GM21619 (cell line): ENCODE data around the gene LIME1.

Experiments used
- ATAC-seq: cut with Tn5 transposase; IDR thresholded peaks from one replicate; pipeline ENCODE4 v1.9.1; 2021; ENCODE audit not compliant: unreplicated experiment

Gene LIME1

DNA sequence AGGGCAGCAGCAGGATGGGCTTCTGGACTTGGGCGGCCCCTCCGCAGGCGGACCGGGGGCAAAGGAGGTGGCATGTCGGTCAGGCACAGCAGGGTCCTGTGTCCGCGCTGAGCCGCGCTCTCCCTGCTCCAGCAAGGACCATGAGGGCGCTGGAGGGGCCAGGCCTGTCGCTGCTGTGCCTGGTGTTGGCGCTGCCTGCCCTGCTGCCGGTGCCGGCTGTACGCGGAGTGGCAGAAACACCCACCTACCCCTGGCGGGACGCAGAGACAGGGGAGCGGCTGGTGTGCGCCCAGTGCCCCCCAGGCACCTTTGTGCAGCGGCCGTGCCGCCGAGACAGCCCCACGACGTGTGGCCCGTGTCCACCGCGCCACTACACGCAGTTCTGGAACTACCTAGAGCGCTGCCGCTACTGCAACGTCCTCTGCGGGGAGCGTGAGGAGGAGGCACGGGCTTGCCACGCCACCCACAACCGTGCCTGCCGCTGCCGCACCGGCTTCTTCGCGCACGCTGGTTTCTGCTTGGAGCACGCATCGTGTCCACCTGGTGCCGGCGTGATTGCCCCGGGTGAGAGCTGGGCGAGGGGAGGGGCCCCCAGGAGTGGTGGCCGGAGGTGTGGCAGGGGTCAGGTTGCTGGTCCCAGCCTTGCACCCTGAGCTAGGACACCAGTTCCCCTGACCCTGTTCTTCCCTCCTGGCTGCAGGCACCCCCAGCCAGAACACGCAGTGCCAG lies 39.7 kb upstream of the LIME1 start, which contains the start of gene TNFRSF6B:
Gene TNFRSF6B (plus strand): TSS at position 25 of the 729 bp plus-strand sequence. CDS start 116 bp downstream, at position 141.
- ATAC-seq, result no peak

DNA sequence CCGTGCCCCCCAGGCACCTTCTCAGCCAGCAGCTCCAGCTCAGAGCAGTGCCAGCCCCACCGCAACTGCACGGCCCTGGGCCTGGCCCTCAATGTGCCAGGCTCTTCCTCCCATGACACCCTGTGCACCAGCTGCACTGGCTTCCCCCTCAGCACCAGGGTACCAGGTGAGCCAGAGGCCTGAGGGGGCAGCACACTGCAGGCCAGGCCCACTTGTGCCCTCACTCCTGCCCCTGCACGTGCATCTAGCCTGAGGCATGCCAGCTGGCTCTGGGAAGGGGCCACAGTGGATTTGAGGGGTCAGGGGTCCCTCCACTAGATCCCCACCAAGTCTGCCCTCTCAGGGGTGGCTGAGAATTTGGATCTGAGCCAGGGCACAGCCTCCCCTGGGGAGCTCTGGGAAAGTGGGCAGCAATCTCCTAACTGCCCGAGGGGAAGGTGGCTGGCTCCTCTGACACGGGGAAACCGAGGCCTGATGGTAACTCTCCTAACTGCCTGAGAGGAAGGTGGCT lies 39.1 kb upstream of the LIME1 start:
- ATAC-seq, result no peak

DNA sequence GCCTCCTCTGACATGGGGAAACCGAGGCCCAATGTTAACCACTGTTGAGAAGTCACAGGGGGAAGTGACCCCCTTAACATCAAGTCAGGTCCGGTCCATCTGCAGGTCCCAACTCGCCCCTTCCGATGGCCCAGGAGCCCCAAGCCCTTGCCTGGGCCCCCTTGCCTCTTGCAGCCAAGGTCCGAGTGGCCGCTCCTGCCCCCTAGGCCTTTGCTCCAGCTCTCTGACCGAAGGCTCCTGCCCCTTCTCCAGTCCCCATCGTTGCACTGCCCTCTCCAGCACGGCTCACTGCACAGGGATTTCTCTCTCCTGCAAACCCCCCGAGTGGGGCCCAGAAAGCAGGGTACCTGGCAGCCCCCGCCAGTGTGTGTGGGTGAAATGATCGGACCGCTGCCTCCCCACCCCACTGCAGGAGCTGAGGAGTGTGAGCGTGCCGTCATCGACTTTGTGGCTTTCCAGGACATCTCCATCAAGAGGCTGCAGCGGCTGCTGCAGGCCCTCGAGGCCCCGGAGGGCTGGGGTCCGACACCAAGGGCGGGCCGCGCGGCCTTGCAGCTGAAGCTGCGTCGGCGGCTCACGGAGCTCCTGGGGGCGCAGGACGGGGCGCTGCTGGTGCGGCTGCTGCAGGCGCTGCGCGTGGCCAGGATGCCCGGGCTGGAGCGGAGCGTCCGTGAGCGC lies 38.5 kb upstream of the LIME1 start:
- ATAC-seq, result no peak

GRCh38 chr20:63698739-63699465 lies 37.6 kb upstream of the LIME1 start:
- ATAC-seq, result no peak

GRCh38 chr20:63699466-63700198 lies 36.8 kb upstream of the LIME1 start:
- no peak for ATAC-seq

- no peak for ATAC-seq
These were observed 36.0 kb upstream of the LIME1 start for GRCh38 chr20:63700199-63701050.

DNA sequence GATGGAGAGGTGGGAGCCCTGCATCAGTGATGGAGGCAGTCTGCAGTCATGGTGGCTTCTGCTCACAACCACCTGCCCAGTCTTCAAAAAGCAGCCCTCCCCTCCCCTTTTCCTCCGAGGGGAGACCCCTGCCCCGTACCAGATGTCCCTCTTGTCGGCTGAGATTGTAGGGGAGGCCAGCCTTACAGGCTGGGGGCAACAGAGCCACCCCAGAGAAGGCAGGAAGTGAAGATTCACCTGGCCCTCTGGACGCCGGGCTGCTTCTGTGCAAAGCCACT lies 35.5 kb upstream of the LIME1 start:
- no peak for ATAC-seq

GRCh38 chr20:63701329-63702035 lies 35.0 kb upstream of the LIME1 start:
- ATAC-seq, result no peak

DNA sequence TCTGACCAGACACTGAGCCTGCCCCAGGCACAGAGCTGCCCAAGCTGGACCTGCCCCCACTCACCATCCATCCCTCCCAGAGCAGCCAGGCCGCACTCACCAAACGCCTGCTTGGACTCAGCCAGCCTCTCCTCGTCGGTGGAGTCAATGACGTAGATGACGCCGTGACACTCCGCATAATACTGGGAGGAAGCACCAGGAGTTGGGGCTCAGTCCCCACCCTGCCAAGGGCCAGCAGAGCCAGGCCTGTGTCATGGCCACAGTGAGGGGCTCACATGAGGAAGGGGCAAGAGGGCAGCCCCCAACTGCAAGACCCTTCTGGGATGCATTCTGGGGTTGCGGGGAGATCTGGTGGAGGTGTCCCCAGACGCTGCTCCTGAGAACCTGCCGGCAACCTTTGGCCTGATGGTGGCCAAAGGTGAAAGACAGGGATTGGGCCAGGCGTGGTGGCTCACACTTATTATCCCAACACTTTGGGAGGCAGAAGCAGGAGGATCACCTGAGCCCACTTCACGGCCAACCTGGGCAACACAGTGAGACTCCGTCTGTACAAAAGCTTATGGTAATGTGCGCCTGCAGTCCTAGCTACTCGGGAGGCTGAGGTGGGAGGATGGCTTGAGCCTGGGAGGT lies 34.3 kb upstream of the LIME1 start:
- no peak for ATAC-seq

- ATAC-seq, result no peak
These were observed 33.6 kb upstream of the LIME1 start for GRCh38 chr20:63702751-63703470.

GRCh38 chr20:63703471-63703975 lies 32.9 kb upstream of the LIME1 start:
- ATAC-seq, result no peak

GRCh38 chr20:63703976-63704748 lies 32.3 kb upstream of the LIME1 start:
- ATAC-seq, result no peak

- ATAC-seq, result no peak
These were observed 31.7 kb upstream of the LIME1 start for GRCh38 chr20:63704749-63705117.

- no peak for ATAC-seq
These were observed 31.0 kb upstream of the LIME1 start for GRCh38 chr20:63705232-63706026.

DNA sequence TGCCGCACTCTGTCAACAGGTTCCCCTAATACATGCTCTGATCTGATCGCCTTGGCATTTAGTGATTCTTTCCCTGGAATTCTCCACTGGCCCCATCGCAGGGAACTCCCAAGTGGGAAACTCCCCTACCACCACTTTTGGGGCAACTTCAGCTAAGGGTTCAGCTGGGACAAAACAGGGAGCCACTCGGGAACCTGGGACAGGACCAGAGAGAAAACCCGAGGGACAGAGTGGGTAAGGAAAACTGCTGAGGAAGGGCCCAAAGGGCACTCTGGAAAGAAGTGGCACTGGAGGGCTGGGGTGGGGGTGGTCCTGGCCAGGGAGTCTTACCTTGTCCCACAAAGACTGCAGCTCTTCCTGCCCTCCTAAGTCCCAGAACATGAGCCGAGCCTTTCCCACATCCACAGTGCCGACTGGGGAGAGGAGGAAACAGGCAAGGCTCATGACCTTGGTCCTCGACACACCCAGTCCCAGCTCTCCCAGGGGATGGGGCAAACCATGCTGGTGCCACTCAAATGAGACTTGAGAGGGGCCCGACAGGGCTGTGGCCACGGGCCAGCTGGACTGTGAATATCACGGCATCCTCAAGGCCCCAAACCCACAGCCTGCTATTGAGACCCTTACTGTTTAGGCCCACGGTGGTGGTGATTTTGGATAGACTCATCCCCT lies 30.3 kb upstream of the LIME1 start:
- no peak for ATAC-seq

DNA sequence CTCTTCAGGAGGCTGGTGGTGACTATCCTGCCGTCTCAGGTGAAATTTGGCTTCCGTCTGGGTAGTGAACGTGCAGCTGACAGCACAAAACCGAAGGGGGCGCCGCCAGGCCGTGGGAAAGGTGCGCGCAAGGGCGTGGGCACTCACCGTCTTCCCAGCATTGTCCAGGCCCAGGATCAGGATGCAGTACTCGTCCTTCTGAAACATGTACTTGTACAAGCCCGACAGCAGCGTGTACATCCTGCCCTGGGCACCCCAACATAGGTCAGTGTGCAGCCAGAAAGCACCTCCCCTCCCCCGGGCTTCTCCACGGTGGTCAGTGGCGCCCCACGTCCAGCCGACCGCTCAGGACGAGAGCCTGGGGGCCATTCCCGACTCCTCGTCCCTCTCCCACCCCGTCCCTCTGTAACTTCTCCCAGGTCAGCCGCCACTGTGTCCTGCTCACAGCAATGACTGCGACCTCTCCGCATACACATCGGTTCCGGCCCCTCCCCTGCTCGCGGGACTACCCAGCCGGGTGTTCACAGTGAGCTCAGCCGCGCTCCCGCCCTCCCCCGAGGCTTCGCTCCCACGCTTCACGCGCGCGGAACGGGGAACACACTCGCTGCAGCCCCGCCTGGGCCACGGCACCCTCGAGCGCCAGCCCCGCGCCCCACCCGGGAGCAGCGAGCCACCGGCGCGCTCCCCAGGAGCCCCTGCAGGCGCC lies 29.5 kb upstream of the LIME1 start:
- ATAC-seq, result peak; percentile 17
